ENCODE results near the gene DYSF.
A peak's percentile ranks its signal among the peaks of the same experiment; 100 is the strongest.

Gene DYSF

DNA sequence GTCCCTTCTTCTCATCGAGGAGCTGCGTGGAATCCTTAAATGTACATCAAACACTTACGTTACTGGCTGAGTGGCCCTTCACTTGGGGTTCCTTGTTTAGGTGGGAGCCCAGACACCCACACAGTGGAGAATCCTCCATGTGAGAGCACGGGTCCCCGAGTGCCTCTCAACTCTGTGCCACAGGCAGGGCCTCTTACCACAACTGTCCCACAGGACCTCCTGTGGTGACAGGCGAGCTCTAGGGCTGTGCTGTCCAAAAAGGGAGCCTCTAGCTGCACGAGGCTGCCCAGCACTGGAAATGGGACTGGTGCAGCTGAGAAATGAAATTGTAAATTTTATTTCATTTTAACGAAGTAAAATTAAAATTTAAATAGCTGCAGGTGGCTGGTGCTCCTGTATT lies 145.7 kb downstream of the DYSF start:
- no peak for DNase-seq

DNA sequence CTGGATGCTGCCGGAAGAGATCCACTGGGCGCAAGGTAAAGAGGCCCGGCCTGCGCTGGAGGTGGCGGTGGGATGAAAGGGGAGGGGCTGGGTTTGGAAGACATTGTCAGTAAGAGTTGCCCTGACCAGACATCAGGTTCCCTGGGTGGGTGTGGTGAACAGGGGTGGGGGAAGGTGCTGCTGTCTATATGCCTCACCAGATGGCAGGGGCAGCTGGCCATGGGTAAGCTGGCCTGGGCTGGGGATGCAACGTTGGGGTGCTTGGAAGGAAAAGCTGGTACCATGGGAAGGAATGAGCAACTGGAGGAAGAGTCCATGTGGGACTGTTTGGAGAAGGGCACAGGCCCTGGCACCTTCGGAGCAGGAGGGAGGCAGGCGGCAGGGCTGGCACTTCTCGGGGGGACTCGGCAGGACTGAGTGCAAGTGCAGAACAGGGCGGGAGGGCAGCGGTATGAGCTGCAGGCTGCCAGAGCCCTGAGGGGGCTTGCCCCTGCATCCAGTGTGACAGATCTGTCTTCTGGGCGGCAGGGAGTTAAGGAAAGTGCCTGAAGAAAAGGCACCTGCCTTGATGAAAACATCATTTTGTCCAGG lies 146.4 kb downstream of the DYSF start:
- no peak for DNase-seq

DNA sequence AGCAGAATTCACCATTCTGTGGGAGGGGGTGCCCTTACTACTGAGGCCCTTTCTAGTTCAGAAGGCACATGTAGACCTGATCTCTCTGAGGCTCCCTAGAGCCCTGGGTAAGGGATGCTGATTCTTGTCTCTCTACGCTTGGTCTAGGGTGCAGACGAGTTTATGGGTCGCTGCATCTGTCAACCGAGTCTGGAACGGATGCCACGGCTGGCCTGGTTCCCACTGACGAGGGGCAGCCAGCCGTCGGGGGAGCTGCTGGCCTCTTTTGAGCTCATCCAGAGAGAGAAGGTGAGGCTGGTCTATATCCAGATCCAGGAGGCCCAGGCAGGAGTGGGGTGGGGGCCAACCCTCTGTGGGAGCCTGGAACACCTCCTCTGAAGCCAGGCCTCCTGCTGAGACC lies 147.2 kb downstream of the DYSF start:
- no peak for DNase-seq

DNA sequence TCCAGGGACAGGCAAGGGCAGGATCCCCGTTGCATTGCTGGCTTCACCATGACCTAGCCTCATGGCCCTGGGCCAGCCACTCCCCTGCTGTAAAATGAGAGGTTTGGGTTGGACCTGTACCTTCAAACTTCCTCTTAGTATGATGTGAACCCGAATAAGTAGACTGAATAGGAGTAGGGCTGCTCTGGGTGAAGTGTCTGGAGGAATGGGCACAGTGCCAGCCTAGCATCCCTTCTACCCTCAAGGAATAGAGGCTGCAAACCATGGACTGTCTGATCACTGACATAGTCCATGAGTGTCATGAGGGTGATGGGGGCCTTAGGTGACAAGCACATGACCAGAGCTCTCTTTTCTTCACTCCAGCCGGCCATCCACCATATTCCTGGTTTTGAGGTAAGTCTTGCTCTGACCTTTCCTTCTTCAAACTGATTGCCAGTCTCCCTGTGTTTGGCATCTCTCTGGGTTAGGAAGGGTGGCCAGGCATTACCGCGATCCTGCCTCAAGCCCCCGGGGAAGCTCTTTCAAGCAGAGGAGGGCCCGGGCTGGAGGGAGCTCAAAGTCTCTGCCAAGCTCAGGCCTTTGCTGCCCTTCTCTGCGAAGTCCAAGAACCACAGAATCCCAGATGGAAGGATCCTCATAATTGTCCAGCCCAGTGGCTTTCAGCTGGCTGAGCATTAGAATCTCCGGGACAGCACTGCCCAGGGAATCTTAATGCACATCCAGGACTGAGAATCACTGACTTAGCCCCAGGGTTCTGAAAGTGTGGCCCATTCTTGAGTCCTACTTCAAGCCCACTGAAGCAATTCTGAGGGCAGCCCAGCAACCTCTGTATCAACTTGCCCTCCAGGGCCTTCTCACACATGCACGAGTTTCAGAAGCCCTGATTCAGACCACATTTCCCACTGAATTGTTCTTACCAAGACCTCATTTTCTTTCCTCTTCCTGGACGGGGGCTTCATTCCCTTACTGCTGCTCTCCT lies 148.1 kb downstream of the DYSF start:
- DNase-seq = no peak

DNA sequence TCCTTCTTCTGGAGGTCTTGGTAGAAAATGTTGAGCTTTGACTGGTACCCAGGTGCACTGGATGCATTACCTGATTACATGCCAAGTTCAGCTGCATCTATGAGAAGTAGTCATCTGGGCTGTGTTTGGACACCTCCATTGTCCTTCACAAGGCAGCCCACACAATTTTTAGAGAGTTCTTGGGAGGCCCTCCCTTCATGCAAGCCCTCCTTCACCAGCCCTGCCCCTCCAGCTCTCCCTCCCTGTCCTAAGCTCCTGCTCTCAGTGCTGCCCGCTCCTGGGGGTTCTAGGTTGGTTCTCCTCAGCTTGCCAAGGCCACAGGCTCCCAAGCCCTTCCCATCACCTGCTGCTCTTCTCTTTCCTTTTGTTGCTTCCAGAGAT lies 148.7 kb downstream of the DYSF start:
- no peak for DNase-seq

DNA sequence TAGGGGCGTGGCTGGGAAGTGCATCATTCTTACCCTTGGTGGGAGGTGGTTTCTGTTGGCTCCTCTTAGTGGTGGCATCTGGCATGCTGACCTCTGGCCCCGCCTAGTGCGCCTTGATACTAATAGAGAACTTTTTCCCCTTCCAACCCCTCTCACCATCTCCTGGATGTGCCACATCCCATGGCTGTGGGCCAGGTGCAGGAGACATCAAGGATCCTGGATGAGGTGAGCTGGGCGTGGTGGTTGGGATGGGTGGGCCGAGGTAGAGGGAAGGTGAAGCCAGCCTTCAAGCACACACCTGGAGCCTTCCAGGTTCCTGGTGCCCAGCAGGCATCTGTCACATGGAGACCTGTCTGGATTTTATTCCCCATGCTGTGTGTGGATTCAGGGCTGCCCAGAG lies 149.2 kb downstream of the DYSF start:
- DNase-seq = no peak

DNA sequence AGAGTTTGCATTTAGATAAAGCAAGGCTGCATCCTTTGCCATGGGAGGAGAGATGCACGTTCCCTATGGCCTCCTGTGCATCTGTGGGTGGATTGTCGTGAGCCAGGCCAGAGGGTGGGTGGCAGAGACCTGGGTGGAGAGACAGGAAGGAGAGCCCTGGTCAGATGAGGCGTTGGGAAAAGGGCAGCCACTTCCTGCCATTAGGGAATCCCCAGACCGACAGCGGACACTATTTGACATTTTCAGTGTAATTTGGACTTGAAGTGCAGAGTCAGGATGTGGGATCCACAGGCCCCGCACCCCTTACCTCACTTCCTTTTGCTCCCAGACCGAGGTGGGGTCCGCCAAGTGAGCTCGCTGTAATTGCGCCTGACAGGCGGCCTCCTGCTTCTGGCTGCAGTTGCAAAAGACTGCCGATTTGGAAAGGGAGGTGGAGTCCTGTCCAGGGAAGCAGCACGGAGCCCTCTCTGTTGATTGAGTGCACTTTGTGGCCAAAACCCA lies 150.0 kb downstream of the DYSF start:
- DNase-seq = no peak

DNA sequence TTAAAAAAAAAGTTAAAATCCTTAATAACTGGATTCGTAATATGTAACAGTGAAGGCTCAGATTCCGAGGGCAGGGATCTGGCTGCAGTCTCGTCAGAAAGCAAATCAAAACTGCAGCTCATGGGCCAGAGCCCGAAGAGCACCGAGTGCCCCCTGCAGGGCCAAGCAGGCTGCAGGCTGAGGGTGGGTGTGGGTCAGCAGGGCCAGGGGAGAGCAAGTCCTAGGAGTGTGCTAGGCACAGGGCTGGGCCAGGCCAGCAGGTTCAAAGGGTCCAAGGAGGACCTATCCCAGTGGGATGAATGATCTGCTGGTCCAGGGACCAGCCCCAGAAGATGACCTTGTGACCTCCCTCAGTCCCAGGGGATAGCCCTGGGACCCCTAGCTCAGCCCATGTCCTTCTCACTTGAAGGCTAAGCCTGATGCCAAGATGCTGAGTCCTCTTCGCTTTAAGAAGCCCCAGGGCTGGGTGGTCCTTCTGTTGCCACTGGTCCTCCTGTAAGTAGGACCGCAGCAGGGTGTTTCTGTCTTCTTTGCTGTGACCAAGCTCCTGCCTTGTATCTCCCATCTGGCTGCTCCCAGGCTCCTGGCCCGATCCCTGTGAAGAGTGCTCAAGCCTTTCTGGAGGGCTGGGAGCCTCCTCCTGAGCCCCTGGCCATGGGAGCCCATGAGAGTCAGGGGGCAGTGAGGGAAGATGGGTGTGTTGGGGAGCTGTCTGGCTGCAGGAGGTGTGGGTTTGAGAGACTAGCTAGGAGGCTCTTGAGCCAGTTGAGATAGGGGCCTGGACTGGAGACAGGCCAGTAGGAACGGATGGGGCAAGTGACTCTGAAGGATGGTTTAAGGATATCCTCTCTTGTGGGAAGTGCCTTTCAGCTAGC lies 150.7 kb downstream of the DYSF start:
- no peak for DNase-seq

DNA sequence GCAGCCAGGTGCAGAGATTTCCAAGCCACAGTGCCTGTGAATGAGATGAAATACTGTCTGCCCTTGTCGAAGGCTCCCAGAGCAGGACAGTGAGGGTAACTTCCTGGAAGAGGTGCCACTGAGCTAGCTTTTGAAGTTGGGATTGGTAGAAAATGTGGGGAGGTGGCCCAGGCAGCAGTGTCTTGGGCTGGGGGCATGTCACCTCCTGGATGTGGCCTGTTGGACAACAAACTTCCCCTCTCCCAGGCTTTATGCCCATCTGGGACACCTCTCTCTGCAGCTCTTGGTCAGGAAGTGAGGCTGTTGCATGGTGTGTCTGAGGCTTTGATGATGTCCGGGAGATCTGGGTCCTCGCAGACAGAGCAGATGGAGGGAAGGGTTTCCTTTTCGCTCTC lies 151.4 kb downstream of the DYSF start:
- DNase-seq = no peak

DNA sequence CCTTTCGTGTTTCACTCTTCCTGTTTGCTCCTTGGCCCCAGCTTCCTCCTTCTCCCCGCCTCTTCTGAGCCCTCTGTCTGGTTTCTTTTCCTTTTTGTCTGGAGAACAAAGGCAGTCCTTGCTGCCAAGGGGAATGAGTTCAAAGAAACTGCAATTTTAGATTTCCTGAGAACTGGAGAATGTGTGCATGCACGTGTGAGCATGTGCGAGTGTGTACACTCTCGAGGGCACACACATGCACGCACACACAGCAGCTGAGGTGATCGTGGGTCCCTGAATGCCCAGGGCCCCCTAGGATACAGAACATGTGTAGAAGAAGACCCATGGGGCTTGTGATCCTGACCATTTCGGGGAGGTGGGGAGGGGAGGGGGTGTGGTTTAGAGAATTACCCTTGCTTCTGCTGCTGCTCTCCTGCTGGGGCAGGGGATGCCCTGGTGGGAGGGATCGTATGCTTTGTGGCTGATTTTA lies 151.8 kb downstream of the DYSF start:
- DNase-seq = no peak

DNA sequence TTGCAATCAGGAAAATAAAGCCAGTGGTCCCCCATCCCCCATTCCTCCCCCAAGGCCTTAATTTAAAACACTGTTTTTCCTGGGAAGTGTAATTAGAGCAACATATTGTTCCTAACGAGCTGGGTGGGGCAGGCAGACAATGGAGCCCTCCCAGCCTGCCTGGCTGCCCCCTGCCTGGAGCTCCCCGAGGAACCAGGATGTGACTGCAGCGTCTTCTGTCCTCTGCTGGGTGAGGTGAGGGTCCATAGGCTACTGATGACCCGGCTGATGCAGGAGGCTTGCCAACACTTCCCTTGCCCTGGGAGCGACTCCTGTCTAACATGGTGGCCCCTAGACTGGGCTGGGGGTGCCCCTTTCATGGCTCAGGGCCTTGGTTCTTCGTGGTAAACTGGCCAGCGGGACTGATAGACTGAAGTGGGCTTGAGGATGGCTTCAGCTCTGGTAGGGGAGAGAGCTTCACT lies 152.4 kb downstream of the DYSF start:
- DNase-seq = no peak

DNA sequence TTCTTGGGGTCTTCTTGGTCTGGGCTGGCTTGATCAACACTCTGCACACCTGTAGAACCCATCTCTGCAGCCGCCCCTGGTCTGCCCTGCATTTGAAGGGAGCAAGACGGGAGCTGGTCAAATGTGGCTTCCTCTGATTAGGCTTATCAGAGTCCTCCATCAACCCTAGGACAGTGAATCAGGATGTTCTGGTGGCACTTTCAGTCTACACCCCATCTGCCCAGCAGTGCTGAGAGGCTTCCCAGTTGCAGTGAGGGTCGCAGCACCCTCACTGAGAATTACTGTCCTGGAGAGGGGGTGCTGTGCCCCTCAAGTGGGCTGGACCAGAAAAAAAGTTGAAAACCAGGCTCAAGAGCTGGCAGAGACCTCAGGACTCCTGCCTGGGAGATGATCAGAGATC lies 152.9 kb downstream of the DYSF start:
- no peak for DNase-seq

DNA sequence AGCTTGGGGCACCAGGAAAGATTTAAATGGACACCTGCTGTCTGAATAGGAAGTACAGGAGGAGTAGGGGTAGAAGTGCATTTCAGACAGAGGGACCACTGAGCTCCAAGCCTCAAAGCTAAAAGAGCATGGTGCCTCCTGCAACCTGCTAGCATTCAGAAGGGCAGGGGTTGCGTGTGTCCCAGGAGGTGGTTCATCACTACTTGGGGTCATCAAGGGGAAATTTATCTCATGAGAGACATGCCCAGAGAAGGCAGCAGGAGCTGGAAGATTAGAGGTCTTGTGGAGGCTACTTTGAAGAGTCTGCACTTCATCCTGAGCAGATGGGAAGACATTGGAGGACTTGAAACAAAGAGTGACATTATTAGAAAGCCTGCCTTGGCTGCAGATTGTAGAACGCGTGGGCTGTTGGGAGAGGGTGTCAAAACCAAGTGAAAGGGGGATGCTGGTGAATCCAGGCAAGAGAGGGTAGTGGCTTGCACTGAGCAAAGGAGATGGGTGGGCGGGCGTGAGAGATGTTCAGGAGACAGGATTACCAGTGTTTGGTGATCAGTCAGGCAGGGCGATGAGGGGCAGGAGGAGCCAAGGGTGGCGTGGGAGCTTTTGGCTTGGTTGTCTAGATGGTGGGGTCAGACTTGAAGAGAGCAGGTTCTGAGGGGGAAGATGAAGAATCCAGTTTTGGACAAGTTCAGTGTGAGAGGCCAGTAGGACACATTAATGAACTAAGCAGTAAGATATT lies 154.0 kb downstream of the DYSF start:
- DNase-seq = peak in 8 of 58 donors; percentile 11 to 42 (median 26)

DNA sequence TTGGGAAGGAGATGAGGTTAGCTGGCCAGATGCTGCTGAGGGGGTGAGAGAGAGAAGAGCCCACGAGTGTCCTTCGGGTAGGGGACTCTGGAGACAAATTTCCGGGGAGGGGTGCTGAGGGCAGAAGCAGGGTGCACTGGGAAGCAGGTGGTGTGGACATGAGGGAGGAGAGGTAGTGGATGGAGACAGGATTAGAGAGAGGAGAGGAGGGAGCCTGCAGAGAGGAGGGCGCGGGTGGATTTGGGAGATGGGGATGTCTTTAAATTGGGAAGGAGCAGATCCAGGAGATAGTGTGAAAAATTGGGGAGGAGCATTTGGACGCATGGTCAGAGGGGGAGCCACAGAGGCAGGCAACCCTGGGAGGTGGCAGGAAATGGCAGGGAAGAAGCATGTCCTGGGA lies 154.7 kb downstream of the DYSF start:
- no peak for DNase-seq

DNA sequence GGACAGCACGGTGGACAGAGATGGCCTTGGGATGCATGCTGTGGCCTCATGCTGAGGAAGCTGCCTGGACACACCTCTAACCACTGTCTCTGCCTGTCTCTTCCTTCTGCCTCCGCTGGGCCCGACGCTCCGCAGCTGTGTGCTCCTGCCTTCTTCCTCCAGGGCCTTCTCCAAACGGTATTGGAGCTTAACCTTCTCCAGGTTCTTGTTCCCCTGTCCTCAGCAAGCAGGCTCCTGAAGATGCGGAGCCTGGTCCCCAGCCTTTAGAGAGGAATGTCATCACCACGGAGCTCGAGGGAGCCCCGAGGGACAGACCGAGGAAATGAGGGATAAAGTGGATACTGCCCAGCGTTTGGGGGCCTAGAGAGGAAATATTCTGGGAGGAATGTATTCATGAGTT lies 155.1 kb downstream of the DYSF start:
- no peak for DNase-seq

DNA sequence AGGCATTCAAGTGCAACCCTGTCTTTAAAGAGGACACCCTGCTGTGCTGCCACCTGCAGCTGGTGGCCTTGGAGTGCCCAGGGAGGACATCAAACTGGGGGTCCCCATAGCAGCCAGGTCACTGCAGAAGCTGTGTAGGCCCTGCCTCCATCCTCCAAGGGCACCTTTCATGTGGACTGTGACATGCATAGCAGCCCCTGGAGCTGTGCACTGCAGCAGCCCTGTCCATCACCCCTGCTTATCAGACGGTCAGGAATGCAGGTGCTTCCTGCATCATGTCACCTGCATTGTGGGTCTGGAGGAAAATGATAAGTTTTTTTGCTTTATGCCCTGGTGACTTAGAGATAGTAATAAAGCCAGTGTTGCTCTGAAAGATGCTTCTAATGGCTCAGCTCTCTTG lies 155.7 kb downstream of the DYSF start:
- no peak for DNase-seq

DNA sequence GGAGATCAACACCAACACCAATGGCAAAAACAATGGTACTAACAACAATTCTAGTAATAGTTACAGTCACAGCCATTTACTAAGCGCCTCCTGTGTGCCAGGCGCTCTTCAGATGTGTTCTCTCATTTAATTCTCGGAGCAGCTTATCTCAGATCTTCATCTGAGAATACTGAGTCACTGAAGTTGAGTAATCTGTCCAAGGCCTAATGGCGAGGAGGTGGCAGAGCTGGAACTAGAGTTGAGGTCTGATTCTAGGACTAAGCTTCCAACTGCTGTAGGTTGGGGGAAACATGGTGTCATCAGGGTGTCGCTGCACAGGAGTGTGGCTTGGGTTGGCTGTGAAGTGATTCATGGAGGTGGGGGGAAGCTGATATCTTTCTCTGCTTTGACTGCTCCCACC lies 156.1 kb downstream of the DYSF start:
- DNase-seq = no peak

DNA sequence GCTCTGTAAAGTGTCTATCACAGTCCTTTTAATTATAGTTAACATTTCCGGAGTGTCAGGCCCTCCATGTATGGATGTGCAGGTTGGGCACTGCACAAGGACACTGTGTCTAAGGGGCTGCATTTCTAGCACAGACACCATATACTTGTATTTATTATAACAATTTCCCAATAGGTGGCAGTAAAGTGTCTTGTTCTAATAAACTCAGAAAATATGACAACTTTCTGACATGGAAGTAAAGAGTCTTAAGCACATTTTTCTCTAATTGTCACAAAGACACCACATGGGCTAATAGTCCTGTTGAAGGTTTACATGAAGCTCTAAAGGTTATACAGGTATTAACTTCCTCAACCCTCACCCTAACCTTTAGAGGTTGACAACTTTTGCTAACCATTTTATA lies 156.6 kb downstream of the DYSF start:
- no peak for DNase-seq

DNA sequence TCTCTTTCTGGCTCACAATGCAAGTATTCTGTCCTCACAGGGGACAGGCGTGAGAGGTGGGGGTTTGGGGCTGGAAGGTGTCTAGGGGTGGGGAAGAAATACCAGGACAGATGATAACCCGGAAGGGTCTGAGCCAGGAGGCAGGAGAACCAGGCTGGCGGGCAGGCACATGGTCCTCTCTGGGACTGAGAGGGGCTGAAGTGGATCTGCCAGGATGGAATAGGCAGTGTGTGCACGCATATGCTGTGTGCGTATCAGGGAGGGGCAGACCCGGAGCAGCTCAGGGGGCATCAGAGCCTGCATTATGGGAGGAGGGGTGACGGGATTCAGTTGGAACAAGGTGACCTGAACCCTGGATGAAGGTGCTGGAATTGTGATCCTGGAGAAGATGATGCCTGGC lies 157.3 kb downstream of the DYSF start:
- no peak for DNase-seq

DNA sequence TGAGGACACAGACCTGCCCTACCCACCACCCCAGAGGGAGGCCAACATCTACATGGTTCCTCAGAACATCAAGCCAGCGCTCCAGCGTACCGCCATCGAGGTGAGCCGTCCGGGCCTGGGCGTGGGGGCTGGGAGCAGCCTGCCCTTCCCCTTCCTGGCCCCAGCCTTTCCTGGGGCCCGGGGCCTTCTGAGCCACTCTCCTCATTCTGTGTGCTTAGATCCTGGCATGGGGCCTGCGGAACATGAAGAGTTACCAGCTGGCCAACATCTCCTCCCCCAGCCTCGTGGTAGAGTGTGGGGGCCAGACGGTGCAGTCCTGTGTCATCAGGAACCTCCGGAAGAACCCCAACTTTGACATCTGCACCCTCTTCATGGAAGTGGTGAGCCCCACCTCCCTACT lies 157.9 kb downstream of the DYSF start:
- no peak for DNase-seq
